GM13977 (cell line): ENCODE measurements around the gene GABRD.

Source experiments
- DNase-seq: peaks from one replicate; pipeline ENCODE4 v3.0.0; 2012; ENCODE audit warnings: low spot score
- CTCF ChIP-seq: IDR thresholded peaks from 2 replicates; pipeline ENCODE4 v1.5.1; 2012; ENCODE audit warnings: mild to moderate bottlenecking, control low read depth; ENCODE audit not compliant: insufficient read depth; ENCODE audit errors: extremely low read depth, missing control alignments
- in situ Hi-C: fragments of 300-500 bp; cut with MboI; formaldehyde crosslinking; loops from one replicate; pipeline ENCODE4 v1.12.0; 2022; ENCODE audit warnings: low sequenced_read_pairs, low pct_unique_long_range_greater_than_20kb, mixed read lengths, inconsistent platforms; ENCODE audit not compliant: unreplicated experiment

The GABRD gene

DNA sequence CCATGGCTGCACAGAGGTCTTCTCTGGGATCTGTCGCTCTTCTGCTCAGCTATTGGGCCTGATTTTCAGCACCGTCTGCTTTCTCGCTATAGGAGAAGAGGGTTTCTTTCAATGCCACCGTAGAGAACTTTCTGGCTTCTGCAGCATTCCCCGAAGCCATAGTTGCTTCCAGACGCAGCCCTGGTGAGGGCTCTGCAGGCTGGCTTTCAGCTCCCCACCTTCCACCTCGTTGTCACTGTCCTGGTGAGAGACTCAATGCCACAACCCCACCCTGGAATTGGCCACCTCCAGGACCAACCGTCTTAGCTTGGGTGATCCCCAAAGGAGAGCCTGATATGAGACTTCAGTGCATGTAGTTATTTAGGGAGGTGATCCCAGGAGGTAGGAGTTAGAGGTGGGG is 19.1 kb downstream of the GABRD start:
- in situ Hi-C loops, result no loop called here
- no peak for DNase-seq
- TF ChIP-seq CTCF, result no peak

DNA sequence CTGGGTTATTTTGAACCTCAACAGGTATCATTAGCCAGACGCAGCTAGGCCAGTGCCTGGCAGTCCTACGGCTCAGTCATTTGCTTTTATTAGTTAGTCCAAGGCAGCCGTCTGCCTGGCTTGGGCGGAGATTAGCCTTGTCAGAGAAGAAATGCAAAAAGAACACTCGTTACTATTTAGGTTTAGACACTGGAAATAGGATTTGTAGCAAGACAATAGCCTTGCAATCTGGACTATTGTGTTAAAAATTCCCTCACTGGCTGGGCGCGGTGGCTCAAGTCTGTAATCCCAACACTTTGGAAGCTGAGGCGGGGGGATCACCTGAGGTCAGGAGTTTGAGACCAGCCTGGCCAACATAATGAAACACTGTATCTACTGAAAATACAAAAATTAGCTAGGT is 20.1 kb downstream of the GABRD start:
- TF ChIP-seq CTCF, result no peak
- in situ Hi-C loops, result no loop called here
- no peak for DNase-seq

DNA sequence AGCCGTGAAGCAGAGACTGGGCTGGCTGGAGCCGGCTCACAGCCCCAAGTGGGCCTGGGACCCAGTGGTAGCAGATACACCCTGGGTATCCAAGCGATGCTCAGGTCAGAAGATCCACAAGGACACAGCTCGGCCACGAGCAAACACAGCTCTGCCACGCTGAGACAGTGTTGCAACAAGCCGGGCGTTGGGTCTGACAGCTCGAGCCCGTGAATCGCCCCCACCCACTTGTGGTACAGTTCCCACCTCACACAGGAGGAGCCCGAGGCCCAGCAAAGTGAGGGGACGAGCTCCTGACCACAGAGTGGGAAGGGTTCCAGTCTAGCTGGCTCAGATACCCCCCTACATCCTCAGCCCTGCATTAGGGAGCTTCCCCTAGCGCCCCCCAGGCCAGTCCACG is 22.2 kb downstream of the GABRD start:
- no peak for TF ChIP-seq CTCF
- no peak for DNase-seq
- in situ Hi-C loops, result no loop called here

DNA sequence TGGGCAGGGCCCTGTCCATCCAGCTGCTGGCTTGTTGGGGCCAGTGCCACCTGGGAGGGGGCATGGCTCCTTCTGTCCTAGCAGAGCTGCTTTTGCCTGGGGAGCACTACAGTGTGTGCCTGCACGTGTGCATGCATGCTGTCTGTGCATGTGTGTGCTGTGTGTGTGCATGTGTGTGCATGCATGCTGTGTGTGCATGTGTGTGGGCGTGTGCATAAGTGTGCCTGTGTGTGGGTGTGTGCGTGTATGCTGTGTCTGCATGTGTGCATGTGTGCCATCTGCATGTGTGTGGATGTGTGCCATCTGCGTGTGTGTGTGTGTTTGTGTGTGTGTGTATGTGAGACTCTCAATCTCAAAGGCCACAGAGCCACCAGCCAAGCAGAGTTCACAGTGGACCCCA is 22.7 kb downstream of the GABRD start:
- DNase-seq, result no peak
- in situ Hi-C loops, result no loop called here
- no peak for TF ChIP-seq CTCF

- TF ChIP-seq CTCF, result no peak
- in situ Hi-C loops, result no loop called here
- no peak for DNase-seq
These were observed 24.0 kb downstream of the GABRD start for GRCh38 chr1:2042830-2043773.

- in situ Hi-C loops, result no loop called here
- TF ChIP-seq CTCF, result no peak
- no peak for DNase-seq
These were observed 24.7 kb downstream of the GABRD start for GRCh38 chr1:2043886-2044285.
